Neural cell (in vitro differentiated cells): ENCODE results near the gene FYB1. TPM values are rescaled to one million over a fixed set of nuclear protein-coding genes. Genes with fewer than 3 reads are reported as not detected.

ENCODE experiments used
- H2AFZ ChIP-seq: fragments of 200-600, 300-800 bp; sonication (generic), shearing (Covaris generic); 2 replicates; pipeline ENCODE4 v1.6.0; 2014; ENCODE audit warnings: low read depth, mild to moderate bottlenecking, antibody characterized with exemption, low read length, moderate library complexity
- H3F3A ChIP-seq: fragments of 200-600 bp; shearing (Covaris generic); 2 replicates; pipeline ENCODE4 v1.6.1; 2016; ENCODE audit warnings: mild to moderate bottlenecking, moderate library complexity, mixed read lengths, antibody characterized with exemption, low read length; ENCODE audit not compliant: insufficient read depth, poor library complexity, severe bottlenecking
- H3K27ac ChIP-seq: fragments of 200-600, 300-800 bp; sonication (generic), shearing (Covaris generic); 2 replicates; pipeline ENCODE4 v1.5.1; 2014; ENCODE audit warnings: mild to moderate bottlenecking, low read length, moderate library complexity
- H3K27me3 ChIP-seq: fragments of 300-800, 200-600 bp; sonication (generic), shearing (Covaris generic); 2 replicates; pipeline ENCODE4 v1.6.0; 2014; ENCODE audit warnings: mild to moderate bottlenecking, low read depth, low read length, moderate library complexity; ENCODE audit not compliant: insufficient read depth
- H3K36me3 ChIP-seq: fragments of 300-800, 200-600 bp; sonication (generic), shearing (Covaris generic); 2 replicates; pipeline ENCODE4 v1.5.1; 2014; ENCODE audit warnings: mild to moderate bottlenecking, antibody characterized with exemption, low read length, moderate library complexity; ENCODE audit not compliant: insufficient read depth
- H3K4me2 ChIP-seq: fragments of 300-800, 200-600 bp; sonication (generic), shearing (Covaris generic); 2 replicates; pipeline ENCODE4 v1.6.0; 2014; ENCODE audit warnings: mild to moderate bottlenecking, low read length
- H3K4me3 ChIP-seq: fragments of 300-800, 200-600 bp; sonication (generic), shearing (Covaris generic); 2 replicates; pipeline ENCODE4 v1.5.1; 2014; ENCODE audit warnings: mild to moderate bottlenecking, low read length, moderate library complexity
- H3K79me2 ChIP-seq: fragments of 200-600 bp; shearing (Covaris generic); replicated peaks from 2 replicates; pipeline ENCODE4 v1.6.0; 2014; ENCODE audit warnings: mild to moderate bottlenecking, low read length, moderate library complexity; ENCODE audit not compliant: insufficient read depth
- H3K9ac ChIP-seq: fragments of 300-800, 200-600 bp; sonication (generic), shearing (Covaris generic); 2 replicates; pipeline ENCODE4 v1.6.1; 2016; ENCODE audit warnings: mild to moderate bottlenecking, low read length, mixed read lengths
- H3K9me2 ChIP-seq: fragments of 200-600 bp; shearing (Covaris generic); 2 replicates; pipeline ENCODE4 v1.6.1; 2016; ENCODE audit warnings: mild to moderate bottlenecking, low read length, mixed read lengths; ENCODE audit not compliant: insufficient read depth
- H3K9me3 ChIP-seq: fragments of 200-600, 300-800 bp; sonication (generic), shearing (Covaris generic); 2 replicates; pipeline ENCODE4 v1.6.1; 2016; ENCODE audit warnings: mild to moderate bottlenecking, mixed run types, low read length, moderate library complexity, mixed read lengths
- H4K20me1 ChIP-seq: fragments of 200-600 bp; shearing (Covaris generic); 2 replicates; pipeline ENCODE4 v1.6.1; 2016; ENCODE audit warnings: mild to moderate bottlenecking, mixed run types; ENCODE audit not compliant: insufficient read depth
- CTCF ChIP-seq: fragments of 450-650 bp; IDR thresholded peaks from 2 replicates; pipeline ENCODE4 v1.5.1; 2014; ENCODE audit warnings: antibody characterized with exemption, mild to moderate bottlenecking, moderate library complexity; ENCODE audit not compliant: poor library complexity, severe bottlenecking
- EP300 ChIP-seq: fragments of 450-650 bp; conservative IDR thresholded peaks from 2 replicates; pipeline ENCODE4 v1.6.1; 2014; ENCODE audit warnings: antibody characterized with exemption, mild to moderate bottlenecking, moderate library complexity; ENCODE audit not compliant: poor library complexity, severe bottlenecking
- EZH2 ChIP-seq: fragments of 200-600, 300-800 bp; shearing (Covaris generic), sonication (generic); IDR thresholded peaks from 2 replicates; pipeline ENCODE4 v1.6.1; 2014; ENCODE audit warnings: antibody characterized with exemption, low read length, borderline replicate concordance, mild to moderate bottlenecking; ENCODE audit not compliant: insufficient read depth, poor library complexity, severe bottlenecking
- MXI1 ChIP-seq: fragments of 450-650 bp; conservative IDR thresholded peaks from 2 replicates; pipeline ENCODE4 v1.6.1; 2014; ENCODE audit warnings: antibody characterized with exemption, mild to moderate bottlenecking; ENCODE audit not compliant: poor library complexity, severe bottlenecking
- POLR2AphosphoS5 ChIP-seq: IDR thresholded peaks from 2 replicates; pipeline ENCODE4 v1.6.1; 2012
- RAD21 ChIP-seq: fragments of 450-650 bp; conservative IDR thresholded peaks from 2 replicates; pipeline ENCODE4 v1.6.1; 2014; ENCODE audit warnings: antibody characterized with exemption, mild to moderate bottlenecking, moderate library complexity
- SMC3 ChIP-seq: fragments of 450-650 bp; conservative IDR thresholded peaks from 2 replicates; pipeline ENCODE4 v1.6.1; 2014; ENCODE audit warnings: antibody characterized with exemption, mild to moderate bottlenecking, moderate library complexity; ENCODE audit not compliant: poor library complexity
- TAF1 ChIP-seq: IDR thresholded peaks from 2 replicates; pipeline ENCODE4 v1.6.1; 2012; ENCODE audit warnings: low read depth
- polyA plus RNA-seq: library from polyadenylated mRNA; depleted of rRNA; stranded (reverse); fragments of >200 nt; gene quantifications from 2 replicates; pipeline ENCODE4 v1.2.3, GENCODE V29; 2014
- TF ChIP-seq, protein P1 (sequence below): IDR thresholded peaks from 2 replicates; pipeline ENCODE4 v1.6.1; 2012; ENCODE audit warnings: borderline replicate concordance

Gene FYB1
- polyA plus RNA-seq, 1 donor from 2014 or later = not detected

GRCh38 chr5:39059064-39059463, 160.3 kb downstream of the FYB1 start:
- TF ChIP-seq EP300 (no peak), CTCF (no peak), SMC3 (no peak), EZH2 (no peak), MXI1 (no peak), POLR2AphosphoS5 (no peak), TAF1 (no peak), RAD21 (no peak)
- TF ChIP-seq, protein P1, sequence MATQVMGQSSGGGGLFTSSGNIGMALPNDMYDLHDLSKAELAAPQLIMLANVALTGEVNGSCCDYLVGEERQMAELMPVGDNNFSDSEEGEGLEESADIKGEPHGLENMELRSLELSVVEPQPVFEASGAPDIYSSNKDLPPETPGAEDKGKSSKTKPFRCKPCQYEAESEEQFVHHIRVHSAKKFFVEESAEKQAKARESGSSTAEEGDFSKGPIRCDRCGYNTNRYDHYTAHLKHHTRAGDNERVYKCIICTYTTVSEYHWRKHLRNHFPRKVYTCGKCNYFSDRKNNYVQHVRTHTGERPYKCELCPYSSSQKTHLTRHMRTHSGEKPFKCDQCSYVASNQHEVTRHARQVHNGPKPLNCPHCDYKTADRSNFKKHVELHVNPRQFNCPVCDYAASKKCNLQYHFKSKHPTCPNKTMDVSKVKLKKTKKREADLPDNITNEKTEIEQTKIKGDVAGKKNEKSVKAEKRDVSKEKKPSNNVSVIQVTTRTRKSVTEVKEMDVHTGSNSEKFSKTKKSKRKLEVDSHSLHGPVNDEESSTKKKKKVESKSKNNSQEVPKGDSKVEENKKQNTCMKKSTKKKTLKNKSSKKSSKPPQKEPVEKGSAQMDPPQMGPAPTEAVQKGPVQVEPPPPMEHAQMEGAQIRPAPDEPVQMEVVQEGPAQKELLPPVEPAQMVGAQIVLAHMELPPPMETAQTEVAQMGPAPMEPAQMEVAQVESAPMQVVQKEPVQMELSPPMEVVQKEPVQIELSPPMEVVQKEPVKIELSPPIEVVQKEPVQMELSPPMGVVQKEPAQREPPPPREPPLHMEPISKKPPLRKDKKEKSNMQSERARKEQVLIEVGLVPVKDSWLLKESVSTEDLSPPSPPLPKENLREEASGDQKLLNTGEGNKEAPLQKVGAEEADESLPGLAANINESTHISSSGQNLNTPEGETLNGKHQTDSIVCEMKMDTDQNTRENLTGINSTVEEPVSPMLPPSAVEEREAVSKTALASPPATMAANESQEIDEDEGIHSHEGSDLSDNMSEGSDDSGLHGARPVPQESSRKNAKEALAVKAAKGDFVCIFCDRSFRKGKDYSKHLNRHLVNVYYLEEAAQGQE = no peak
- Histone ChIP-seq H3K9ac (no peak overlapping the region), H3K27me3 (no peaks in the 10 kb centered on the region), H3K4me2 (no peak overlapping the region), H3K4me3 (no peak overlapping the region), H2AFZ (no peak overlapping the region), H4K20me1 (no peaks in the 10 kb centered on the region), H3K79me2 (peaks cover 37% of the 10 kb centered on the region), H3K9me3 (no peaks in the 10 kb centered on the region), H3K36me3 (no peaks in the 10 kb centered on the region), H3F3A (no peaks in the 10 kb centered on the region), H3K27ac (no peak overlapping the region), H3K9me2 (no peaks in the 10 kb centered on the region)

DNA sequence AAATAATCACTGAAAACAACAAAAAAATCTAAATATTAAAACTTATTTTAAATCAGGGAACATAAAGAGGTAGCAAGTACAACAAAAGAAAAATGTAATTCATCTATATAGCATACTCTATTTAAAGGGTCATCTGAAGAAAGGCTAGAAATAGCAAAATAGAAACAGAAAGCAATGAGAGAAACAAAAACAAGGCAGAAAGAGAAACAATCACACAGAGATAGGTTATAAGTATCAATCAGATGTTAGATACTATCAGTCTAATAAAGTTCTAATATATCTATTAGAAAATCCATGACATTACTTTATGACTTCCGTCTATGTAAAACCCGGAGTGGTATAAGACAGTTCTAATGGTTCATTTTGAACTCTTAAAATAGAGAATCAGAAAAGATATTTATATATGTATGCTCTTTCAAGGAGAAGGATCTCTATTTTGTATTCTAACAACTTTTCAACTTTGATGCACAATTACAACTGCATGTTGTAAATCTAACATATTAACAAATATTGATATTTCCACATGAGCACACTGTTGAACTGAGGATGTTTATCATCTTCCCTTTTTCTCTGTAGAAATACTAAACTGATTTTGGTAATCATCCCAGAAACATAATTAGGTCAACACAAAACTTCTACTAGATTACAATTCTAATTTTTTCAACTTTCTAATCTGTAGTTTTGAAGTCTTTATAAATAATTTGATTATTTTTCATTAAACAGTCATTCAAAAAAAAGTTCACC, 161.0 kb downstream of the FYB1 start:
- Histone ChIP-seq H3K4me3 (no peak overlapping the region), H3K9me2 (no peaks in the 10 kb centered on the region), H3K9me3 (no peaks in the 10 kb centered on the region), H3K9ac (no peak overlapping the region), H2AFZ (no peak overlapping the region), H3K4me2 (no peak overlapping the region), H3K36me3 (no peaks in the 10 kb centered on the region), H3K27ac (no peak overlapping the region), H3K79me2 (peaks cover 36% of the 10 kb centered on the region), H3F3A (no peaks in the 10 kb centered on the region), H3K27me3 (no peaks in the 10 kb centered on the region), H4K20me1 (no peaks in the 10 kb centered on the region)
- TF ChIP-seq RAD21 (no peak), EZH2 (no peak), CTCF (no peak), TAF1 (no peak), EP300 (no peak), MXI1 (no peak), POLR2AphosphoS5 (no peak), SMC3 (no peak)
- TF ChIP-seq, protein P1 = no peak
